Measurements from ENCODE around the gene GRK1.
"Not testable (repeated sequence)": the region's sequence is repeated elsewhere in the genome, so short reads cannot be mapped to it uniquely, and the experiment has no call there.

GRK1 gene

DNA sequence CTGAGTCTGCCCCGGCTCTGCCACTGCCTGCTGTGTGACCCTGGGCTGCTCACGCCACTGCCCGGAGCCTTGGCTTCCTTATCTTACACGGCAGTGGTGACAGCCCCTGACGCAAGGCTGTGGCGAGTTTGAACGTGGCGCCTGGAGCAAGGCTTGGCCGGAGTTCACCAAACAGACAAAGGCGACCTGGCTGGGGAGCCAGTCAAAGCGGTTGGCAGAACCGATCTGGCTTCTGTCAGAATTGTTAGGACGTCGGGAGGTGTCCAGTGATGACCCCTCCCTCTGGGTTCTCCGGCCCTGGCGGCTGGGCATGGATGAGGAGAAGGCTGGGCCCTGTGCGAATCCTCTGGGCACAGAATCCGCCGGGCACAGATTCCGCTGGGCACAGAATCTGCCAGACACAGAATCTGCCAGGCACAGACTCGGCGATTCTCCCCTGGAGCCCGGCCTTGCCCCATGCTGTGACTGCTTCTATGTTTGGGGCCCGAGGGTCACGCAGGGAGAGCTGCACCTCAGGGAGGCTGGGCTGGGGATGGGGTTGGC is 80.3 kb downstream of the GRK1 start:
- Histone ChIP-seq H3K36me3 (replicated peaks) (no peaks in the 10 kb centered on the region), H3K9me3 (no peaks in the 10 kb centered on the region), H3K4me1 (peaks cover under 1% of the 10 kb centered on the region; the same call in 1 of the 2 replicates), H3K27me3 (ENCODE audit: low read depth) (no peaks in the 10 kb centered on the region), H3K4me3 (no peak overlapping the region)
- in situ Hi-C loops (cut with MboI; ENCODE audit: low sequenced_read_pairs) = no loop called here
- DNase-seq (ENCODE audit: low spot score in 2 of 2) = no peak

DNA sequence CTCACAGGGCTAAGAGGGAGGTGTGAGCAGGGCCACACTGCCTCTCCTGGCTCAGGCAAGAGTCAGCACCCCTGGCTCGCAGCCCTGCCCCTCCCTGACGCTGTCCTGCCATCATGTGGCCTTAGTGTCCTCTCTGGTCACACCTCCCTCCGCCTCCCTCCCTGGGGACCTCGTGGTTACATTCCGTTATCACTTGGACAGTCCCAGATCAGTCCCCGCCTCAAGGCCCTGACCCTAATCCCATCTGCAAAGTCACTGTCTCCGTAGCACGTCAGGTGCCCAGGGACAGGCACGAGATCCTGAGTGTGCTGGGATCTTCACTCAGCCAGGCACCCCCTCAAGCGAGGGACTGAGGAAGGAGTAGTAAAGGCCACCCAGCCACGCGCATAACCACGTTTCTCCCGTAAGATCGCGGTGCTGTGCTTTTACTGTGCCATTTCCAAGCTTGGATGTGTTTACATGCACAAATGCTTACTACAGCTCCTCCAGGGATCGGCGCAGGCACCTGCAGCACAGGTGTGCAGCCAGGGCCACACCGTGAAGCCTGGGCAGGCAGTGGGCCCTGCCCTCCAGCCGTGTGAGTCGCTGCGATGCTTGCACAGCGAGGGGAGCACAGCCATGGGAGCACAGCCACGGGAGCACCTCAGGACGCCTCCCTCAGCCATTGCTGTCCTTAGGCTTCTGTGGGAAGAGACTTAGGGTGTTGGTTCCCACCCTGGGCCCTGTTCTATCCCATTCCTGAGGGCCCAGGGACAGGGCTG is 81.3 kb downstream of the GRK1 start:
- H3K27me3 ChIP-seq (ENCODE audit: low read depth) = no peaks in the 10 kb centered on the region
- no peak overlapping the region for H3K4me3 ChIP-seq
- no peak for DNase-seq (ENCODE audit: low spot score in 2 of 2)
- H3K9me3 ChIP-seq = no peaks in the 10 kb centered on the region
- in situ Hi-C loops (cut with MboI; ENCODE audit: low sequenced_read_pairs) = no loop called here
- no peaks in the 10 kb centered on the region for H3K4me1 ChIP-seq
- no peaks in the 10 kb centered on the region for H3K36me3 ChIP-seq (replicated peaks)

DNA sequence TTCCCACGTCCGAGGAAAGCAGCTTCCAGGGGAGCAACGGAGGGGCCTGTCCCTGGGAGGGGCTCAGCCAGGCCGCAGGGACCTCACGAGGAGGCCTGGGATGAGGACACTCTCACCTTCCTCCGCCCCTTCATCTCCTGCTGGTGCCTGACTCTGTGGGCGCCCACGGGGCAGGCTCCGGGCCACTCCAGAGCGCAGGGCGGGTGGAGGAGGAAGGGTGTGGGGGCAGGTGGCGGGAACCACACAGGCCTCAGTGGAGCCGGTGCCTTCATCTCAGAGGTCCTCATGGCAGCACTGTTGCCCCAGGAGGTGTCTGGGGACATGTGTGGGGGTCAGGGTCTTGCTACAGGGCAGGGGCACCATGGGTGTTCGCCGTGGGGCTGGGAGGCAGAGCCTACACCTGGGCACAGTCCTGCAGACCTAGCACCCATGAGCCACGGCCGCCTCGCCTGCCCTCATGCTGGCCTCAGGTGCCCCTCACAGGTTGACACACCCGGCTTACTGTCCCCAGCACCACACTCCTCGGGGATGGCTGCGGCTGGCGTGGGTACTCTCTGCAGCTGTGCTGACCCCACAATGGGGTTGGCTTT is 81.9 kb downstream of the GRK1 start:
- Histone ChIP-seq H3K4me1 (no peaks in the 10 kb centered on the region), H3K4me3 (no peak overlapping the region), H3K9me3 (no peaks in the 10 kb centered on the region), H3K36me3 (replicated peaks) (no peaks in the 10 kb centered on the region), H3K27me3 (ENCODE audit: low read depth) (no peaks in the 10 kb centered on the region)
- in situ Hi-C loops (cut with MboI; ENCODE audit: low sequenced_read_pairs) = no loop called here
- no peak for DNase-seq (ENCODE audit: low spot score in 2 of 2)

DNA sequence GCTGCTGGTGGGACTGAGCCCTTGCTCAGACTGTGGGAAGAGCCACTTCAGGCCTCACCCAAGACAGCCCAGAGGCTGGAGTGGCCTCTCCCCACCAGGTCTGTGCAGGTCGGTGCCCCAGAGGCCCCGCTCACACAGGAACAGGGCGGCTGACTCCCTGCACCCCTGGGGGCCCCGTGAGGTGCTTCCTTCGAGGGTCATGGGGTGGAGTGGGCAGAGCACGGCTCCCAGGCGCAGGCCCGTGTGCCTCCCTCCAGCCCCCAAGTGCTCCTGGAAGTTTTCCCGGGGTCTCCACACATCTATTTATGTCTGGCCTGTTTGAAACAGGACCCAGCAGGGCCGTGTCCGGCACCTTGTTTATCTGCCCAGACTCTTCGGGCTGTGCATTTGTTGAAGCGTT is 82.5 kb downstream of the GRK1 start:
- Histone ChIP-seq H3K4me1 (no peaks in the 10 kb centered on the region), H3K4me3 (no peak overlapping the region), H3K36me3 (replicated peaks) (no peaks in the 10 kb centered on the region), H3K27me3 (ENCODE audit: low read depth) (no peaks in the 10 kb centered on the region), H3K9me3 (no peaks in the 10 kb centered on the region)
- in situ Hi-C loops (cut with MboI; ENCODE audit: low sequenced_read_pairs) = no loop called here
- DNase-seq (ENCODE audit: low spot score in 2 of 2) = no peak

DNA sequence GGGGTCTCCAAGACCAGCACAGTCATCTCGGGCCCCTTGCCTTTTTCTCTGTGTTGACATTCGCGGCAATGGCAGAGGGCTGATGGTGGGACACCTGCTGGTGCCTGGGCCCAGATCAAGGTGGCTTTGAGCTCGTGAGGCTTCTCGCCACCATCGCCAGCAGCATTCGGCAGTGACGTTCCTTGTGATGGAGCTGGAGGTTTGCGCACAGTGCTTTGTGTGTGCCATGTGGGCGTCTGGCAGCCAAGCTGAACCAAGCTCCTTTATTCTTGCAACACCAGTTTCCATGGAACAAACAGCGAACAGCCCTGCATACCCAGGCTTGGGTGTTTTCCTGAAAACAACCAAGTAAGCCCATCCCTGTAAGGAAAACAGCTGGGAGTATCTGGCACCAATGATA is 82.9 kb downstream of the GRK1 start:
- Histone ChIP-seq H3K4me1 (no peaks in the 10 kb centered on the region), H3K9me3 (no peaks in the 10 kb centered on the region), H3K27me3 (ENCODE audit: low read depth) (no peaks in the 10 kb centered on the region), H3K36me3 (replicated peaks) (no peaks in the 10 kb centered on the region), H3K4me3 (no peak overlapping the region)
- in situ Hi-C loops (cut with MboI; ENCODE audit: low sequenced_read_pairs) = no loop called here
- DNase-seq (ENCODE audit: low spot score in 2 of 2) = no peak

DNA sequence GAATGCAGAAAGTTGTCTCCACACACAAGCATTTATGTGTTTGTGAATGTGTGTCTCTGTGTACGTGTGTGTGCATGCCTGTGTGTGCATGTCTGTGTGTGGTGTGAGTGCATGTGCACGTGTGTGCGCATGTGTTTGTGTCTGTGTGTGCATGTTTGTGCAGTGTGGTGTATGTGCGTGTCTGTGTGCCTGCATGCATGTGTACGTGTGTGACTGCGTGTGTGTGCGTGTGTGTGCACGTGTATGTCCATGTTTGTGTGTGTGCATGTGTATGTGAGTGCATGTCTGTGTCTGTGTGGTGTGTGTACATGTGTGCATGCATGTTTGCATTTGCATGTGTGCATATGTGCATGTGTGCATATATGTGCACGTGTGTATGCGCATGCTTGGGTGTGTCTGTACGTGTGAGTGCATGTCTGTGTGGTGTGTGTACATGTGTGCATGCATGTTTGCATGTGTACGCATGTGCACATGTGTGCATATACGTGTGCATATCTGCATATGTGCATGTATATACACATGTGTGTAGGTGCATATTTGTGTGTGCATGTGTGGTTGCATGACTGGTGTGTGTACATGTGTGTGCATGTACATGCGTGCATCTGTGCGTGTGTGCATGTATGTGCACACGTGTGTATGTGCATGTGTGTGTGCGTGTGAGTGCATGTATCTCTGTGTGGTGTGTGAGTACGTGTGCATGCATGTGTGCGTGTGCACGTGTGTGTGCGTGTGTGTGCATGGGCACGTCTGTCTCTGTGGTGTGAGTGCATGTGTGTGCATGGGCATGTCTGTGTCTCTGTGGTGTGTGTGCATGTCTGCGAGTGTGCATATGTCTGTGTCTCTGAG is 83.8 kb downstream of the GRK1 start:
- Histone ChIP-seq H3K36me3 (replicated peaks) (no peaks in the 10 kb centered on the region), H3K27me3 (ENCODE audit: low read depth) (no peaks in the 10 kb centered on the region), H3K4me3 (no peak overlapping the region), H3K4me1 (no peaks in the 10 kb centered on the region), H3K9me3 (no peaks in the 10 kb centered on the region)
- in situ Hi-C loops (cut with MboI; ENCODE audit: low sequenced_read_pairs) = no loop called here
- no peak for DNase-seq (ENCODE audit: low spot score in 2 of 2)

DNA sequence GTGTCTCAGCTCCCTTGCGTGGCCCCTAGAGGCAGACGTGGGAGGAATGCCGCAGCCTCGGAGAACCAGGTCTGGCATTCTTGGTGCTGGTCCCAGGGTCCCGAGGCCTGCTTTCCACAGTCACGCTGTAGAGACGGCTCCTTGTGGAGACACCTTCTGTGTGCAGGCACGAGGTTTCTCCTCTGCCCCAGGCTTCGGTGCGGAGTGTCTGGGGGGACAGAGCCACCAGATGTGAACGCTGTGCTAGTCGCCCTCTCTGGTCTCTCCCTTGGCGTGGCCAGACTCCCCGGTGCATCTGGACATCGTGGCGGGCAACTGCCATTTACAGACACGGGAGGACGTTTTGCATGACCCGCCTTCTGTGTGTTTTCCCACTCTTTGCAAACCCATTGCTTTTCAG is 84.5 kb downstream of the GRK1 start:
- H3K4me1 ChIP-seq = no peaks in the 10 kb centered on the region
- H3K27me3 ChIP-seq (ENCODE audit: low read depth) = no peaks in the 10 kb centered on the region
- no peak overlapping the region for H3K4me3 ChIP-seq
- in situ Hi-C loops (cut with MboI; ENCODE audit: low sequenced_read_pairs) = no loop called here
- no peaks in the 10 kb centered on the region for H3K9me3 ChIP-seq
- no peaks in the 10 kb centered on the region for H3K36me3 ChIP-seq (replicated peaks)
- DNase-seq (ENCODE audit: low spot score in 2 of 2) = no peak

DNA sequence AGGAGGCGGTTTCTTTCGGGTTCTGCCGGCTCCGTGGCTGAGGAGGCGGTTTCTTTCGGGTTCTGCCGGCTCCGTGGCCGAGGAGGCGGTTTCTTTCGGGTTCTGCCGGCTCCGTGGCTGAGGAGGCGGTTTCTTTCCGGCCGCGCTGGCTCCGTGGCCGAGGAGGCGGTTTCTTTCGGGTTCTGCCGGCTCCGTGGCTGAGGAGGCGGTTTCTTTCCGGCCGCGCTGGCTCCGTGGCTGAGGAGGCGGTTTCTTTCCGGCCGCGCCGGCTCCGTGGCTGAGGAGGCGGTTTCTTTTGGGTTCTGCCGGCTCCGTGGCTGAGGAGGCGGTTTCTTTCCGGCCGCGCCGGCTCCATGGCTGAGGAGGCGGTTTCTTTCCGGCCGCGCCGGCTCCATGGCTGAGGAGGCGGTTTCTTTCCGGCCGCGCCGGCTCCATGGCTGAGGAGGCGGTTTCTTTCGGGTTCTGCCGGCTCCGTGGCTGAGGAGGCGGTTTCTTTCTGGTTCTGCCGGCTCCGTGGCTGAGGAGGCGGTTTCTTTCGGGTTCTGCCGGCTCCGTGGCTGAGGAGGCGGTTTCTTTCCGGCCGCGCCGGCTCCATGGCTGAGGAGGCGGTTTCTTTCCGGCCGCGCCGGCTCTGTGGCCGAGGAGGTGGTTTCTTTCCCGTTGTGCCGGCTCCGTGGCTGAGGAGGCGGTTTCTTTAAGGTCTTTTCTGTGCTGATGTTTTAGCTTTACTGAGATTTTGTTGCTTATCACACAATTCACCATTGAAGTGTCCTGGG is 85.4 kb downstream of the GRK1 start:
- H3K27me3 ChIP-seq (ENCODE audit: low read depth); in situ Hi-C loops (cut with MboI; ENCODE audit: low sequenced_read_pairs); DNase-seq (ENCODE audit: low spot score in 2 of 2); H3K4me3 ChIP-seq; H3K4me1 ChIP-seq; H3K36me3 ChIP-seq (replicated peaks); H3K9me3 ChIP-seq: not testable (repeated sequence)

DNA sequence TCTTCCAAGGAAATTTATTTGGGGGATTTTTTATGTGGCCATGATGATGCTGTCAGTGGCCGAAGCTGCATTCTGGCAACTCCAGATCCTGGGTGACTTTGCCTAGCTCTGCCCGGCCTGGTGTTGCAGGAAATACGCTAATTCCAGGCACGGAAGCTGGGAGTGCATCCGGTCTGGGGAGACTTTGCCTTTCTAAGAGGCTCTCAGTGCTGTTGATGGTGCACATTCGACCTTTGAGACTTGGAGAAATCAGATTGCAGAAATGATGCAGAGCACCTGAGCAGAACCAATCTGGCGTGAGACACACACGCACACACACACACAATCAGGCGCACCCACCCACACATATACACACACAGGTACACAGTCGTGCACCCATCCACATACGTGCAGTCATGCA is 86.2 kb downstream of the GRK1 start:
- H3K27me3 ChIP-seq (ENCODE audit: low read depth) = no peaks in the 10 kb centered on the region
- H3K4me3 ChIP-seq = no peak overlapping the region
- in situ Hi-C loops (cut with MboI; ENCODE audit: low sequenced_read_pairs) = no loop called here
- no peaks in the 10 kb centered on the region for H3K4me1 ChIP-seq
- H3K9me3 ChIP-seq = no peaks in the 10 kb centered on the region
- H3K36me3 ChIP-seq (replicated peaks) = no peaks in the 10 kb centered on the region
- DNase-seq (ENCODE audit: low spot score in 2 of 2) = no peak

DNA sequence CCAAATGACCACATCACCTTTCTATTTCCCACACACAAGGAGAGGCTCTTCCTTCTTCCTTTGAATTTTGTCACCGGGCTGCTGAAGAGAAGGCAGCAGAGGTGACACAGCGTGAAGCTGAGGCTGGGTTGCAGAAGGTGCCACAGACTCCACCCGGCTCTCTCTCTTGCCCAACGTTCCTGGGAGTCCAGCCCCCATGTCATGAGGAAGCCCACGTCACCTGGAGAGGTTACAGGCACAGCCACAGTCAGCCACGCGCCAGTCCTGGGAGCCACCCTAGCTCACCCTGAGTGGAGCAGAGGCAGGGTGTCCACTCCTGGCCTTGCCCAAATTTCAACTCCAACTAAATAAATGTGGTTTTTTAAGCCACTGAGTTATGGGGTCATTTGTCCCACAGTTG is 87.2 kb downstream of the GRK1 start:
- no peak for DNase-seq (ENCODE audit: low spot score in 2 of 2)
- Histone ChIP-seq H3K4me3 (no peak overlapping the region), H3K4me1 (peaks cover 2% of the 10 kb centered on the region; the same call in 1 of the 2 replicates), H3K9me3 (no peaks in the 10 kb centered on the region), H3K36me3 (replicated peaks) (no peaks in the 10 kb centered on the region), H3K27me3 (ENCODE audit: low read depth) (peaks cover under 1% of the 10 kb centered on the region; the same call in 1 of the 2 replicates)
- in situ Hi-C loops (cut with MboI; ENCODE audit: low sequenced_read_pairs) = no loop called here

DNA sequence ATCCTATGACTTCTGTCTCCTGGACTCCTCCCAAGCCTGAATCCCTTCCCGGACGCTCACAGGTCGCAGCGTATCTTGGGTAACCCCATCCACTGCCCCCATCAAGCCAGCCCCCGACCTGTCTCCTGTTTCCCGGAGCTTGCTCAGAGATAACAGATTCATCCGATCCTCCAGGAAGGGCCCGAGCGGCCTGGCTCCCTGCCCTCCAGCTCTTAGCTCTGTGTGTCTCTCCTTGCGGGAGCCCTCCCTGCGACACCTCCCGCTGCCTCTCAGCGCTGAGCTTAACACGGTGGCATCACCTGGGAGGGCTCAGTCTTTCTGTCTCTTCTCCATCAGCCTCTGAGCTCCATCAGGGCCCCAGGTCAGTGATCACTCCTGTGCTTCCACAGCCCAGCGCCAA is 87.7 kb downstream of the GRK1 start:
- no peaks in the 10 kb centered on the region for H3K9me3 ChIP-seq
- peaks cover 5% of the 10 kb centered on the region for H3K27me3 ChIP-seq (ENCODE audit: low read depth)
- DNase-seq (ENCODE audit: low spot score in 2 of 2) = no peak
- H3K36me3 ChIP-seq (replicated peaks) = no peaks in the 10 kb centered on the region
- peaks cover 2% of the 10 kb centered on the region; the same call in 1 of the 2 replicates for H3K4me1 ChIP-seq
- in situ Hi-C loops (cut with MboI; ENCODE audit: low sequenced_read_pairs) = no loop called here
- H3K4me3 ChIP-seq = no peak overlapping the region

DNA sequence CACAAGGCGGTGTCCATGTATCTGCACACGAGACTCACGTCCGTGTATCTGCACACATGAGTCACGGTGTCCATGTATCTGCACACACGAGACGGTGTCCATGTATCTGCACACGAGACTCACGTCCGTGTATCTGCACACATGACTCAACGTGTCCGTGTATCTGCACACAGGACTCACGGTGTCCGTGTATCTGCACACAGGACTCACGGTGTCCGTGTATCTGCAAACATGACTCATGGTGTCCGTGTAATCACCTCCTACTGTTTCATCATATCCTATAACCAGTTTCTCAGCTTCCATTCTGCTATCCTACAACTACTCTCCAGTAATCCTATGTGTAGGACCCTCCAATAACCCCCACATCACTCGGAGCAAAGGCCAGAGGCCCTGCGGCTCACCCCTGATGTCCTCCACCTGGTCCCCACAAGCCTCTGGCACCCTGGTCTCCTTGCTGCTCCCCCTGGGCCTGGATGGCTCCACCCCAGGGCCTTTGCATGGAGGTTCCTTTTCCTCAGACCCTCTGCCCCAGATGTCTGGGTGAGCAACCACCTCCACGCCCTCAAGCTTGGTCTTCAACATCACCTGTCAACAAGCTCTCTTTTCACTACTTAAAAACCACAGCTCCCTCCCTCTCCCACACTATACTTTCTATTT is 89.5 kb downstream of the GRK1 start:
- DNase-seq (ENCODE audit: low spot score in 2 of 2) = no peak

More for the DNA sequence above, 89.5 kb downstream of the GRK1 start:
- in situ Hi-C loops (cut with MboI; ENCODE audit: low sequenced_read_pairs) = no loop called here
- Histone ChIP-seq H3K27me3 (ENCODE audit: low read depth) (peaks cover 12% of the 10 kb centered on the region), H3K9me3 (no peaks in the 10 kb centered on the region), H3K36me3 (replicated peaks) (no peaks in the 10 kb centered on the region), H3K4me1 (peaks cover 8% of the 10 kb centered on the region), H3K4me3 (no peak overlapping the region)
